Activated gamma-delta T cell (primary cell): ENCODE data around the gene INPP5E.

Source experiments
- DNase-seq: peaks from one replicate; lab custom pipeline; 2025; lab: John Stamatoyannopoulos, UW

INPP5E gene

DNA sequence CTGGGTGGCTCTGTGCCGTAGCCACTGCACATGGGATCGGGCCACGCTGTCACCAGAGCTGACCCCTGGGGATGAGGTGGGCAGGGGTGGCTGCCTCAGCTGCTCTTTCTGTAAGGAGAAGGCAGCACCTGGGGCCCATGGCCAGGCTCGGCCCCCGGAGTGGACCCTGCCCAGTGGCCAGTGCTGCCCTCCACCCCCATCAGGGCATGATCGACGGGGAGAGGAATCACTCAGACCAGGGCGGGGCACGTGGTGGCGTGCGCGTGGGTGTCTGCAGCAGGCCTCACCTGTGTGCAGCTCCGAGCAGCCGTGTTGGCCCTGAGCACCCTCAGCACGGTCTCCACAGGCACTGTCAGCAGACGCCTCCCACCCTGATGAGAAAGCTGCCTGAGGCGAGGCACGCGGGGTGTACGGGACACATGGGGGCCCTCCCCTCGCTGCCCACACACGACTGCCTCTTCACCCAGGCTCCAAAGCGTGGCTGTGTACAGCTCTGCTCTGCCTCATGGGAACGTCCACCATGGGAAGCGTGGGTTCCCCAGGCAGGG, 57.6 kb downstream of the INPP5E start:
- no peak for DNase-seq

DNA sequence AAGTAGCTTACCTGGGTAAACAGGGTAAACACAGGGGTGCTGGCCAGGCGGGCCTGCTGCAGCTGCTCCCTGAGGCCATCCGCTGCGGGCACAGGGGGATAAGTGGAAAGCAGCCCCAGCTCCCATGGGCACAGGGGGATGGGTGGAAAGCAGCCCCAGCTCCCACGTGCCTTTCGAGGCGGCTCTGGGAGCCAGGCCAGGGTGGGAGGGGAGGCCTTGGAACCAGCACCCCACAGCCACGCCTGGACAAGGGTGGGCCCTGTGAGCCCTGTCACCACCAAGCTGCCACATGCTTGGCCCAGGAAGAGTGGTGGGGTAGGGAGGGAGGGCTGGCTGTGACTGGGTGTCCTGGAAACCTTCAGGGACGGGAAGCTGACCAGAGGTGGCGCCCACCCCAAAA, 58.3 kb downstream of the INPP5E start:
- no peak for DNase-seq

DNA sequence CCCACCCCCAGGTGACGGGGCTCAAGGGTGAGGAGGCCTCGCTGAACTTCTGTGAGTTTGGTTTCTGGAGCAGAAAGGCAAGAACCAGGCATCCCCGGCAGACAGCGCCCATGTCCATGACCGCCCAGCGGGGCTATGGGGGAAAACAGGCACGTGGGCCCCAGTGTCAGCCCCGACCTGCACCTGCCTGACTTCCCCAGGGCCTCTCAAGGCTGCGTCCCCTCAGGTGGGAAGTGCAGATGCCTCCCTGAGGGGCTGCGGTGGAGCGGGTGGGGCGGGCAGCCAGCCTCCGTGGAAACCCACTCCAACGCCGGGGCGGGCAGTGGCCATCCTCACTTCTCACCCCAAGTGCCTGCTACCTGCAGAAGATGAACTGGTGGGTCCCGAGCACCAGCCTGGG, 59.3 kb downstream of the INPP5E start:
- DNase-seq = no peak

DNA sequence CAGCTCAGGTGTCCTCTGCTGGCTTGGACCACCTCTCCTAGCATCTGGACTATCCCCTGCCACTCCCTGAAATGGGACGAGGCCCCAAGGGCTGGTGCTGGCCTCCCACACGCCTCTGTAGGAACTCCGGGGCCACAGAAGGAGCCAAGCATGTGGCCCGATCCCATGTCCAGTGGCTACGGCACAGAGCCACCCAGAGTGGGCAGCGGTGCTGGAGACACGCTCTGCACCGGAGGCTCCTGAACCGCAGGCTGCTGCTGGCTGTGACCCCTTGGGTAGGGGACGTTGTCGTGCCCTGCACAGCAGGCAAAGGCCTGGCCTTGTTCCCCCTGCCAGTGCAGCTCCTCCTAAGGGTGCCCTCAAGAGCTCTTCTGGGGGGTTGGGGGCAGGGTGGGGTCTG, 59.8 kb downstream of the INPP5E start:
- no peak for DNase-seq

DNA sequence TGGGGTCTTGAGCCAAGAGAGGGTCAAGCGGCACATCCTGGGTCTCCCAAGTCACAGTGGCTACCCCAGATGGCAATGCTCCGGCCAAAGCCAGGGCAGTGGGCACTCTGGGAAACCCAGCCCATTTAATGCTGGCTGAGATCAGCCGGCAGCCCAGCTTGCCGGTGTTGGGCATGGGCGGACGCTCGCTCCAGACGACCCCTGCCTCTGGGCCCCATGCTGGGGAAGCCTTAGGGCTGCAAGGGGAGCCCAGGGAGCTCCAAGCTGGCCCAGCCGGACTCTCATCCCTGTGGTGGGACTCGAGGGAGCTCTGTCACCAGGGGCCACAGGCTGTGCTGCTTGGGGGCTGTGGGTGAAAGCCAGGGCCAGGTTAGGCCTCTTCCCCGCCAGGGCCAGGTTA, 60.2 kb downstream of the INPP5E start:
- DNase-seq = no peak

DNA sequence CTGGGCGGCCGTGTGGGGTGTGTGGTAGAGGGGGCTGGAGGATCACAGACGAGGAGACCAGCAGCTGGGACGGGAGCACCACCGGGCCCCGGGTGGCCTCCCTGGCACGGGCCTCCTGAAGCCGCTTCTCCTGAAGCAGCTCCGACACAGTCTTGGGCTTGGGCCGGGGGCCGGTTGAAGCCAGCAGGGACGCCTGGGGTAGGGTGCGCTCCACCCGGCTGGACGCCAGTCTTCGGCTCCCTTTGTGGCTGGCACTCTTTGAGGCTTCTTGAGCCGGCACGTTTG, 60.7 kb downstream of the INPP5E start:
- no peak for DNase-seq
